NB4 (cell line): ENCODE results near the gene ETFRF1.

Experiments used
- DNase-seq: peaks from one replicate; pipeline ENCODE4 v3.0.0; 2010; ENCODE audit warnings: low read depth
- H3K4me3 ChIP-seq: one replicate; pipeline ENCODE4 v1.5.1; 2011; ENCODE audit warnings: mild to moderate bottlenecking, low read depth, low read length, moderate library complexity
- CTCF ChIP-seq: IDR thresholded peaks from one replicate; pipeline ENCODE4 v1.5.1; 2012; ENCODE audit warnings: low read depth, low read length
- MAX ChIP-seq: IDR thresholded peaks from 2 replicates; pipeline ENCODE4 v1.6.1; 2011; ENCODE audit warnings: low read depth, low read length
- MYC ChIP-seq: IDR thresholded peaks from 2 replicates; pipeline ENCODE4 v1.6.1; 2011; ENCODE audit warnings: low read depth, low read length
- POLR2A ChIP-seq: IDR thresholded peaks from 2 replicates; pipeline ENCODE4 v1.6.1; 2011; ENCODE audit warnings: mild to moderate bottlenecking; ENCODE audit not compliant: insufficient read length; ENCODE audit errors: extremely low read depth

Gene ETFRF1

GRCh38 chr12:25186788-25187402, 8.1 kb upstream of the ETFRF1 start:
- H3K4me3 ChIP-seq, result no peak overlapping the region
- DNase-seq, result no peak
- TF ChIP-seq MYC, result no peak
- TF ChIP-seq CTCF, result no peak
- no peak for TF ChIP-seq MAX
- no peak for TF ChIP-seq POLR2A

DNA sequence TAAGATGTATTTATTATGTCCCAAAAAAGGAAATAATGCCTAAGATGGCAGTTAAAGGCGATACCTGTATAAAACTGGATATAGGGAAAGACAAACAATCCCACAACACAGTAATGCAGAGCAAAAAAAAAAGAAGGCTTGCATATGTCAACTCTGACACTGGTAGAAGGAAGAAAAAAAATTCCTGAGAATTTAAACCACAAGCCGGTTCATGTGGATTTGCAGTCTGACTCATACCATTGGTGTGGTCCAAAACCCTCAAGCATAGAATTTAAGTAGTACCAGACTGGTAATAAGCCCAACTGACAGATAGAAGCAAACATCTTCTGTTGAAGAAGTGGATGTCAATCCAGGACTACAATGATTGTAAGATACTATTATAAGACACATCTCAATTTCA, 7.3 kb upstream of the ETFRF1 start:
- DNase-seq, result no peak
- TF ChIP-seq CTCF (no peak), POLR2A (no peak), MAX (no peak), MYC (no peak)

DNA sequence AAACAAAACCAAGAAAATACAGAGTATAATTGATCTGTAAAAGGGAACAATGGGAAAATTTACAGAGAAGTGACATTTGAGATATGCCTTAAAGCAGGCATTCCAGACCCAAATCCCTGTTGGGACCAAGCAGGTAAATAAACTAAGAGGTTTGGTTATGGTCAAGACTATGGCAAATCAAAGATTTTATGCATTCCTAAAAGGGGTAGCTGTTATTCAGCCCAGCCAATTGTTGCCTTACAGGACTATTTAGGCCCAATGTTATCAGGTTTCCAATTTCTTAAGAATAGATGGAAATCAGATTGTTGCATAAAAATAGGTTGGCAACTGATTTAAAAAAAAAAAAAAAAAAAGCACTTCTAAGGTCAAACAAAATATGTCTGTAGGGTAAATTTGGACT, 5.4 kb upstream of the ETFRF1 start:
- TF ChIP-seq MAX, result no peak
- TF ChIP-seq CTCF, result no peak
- H3K4me3 ChIP-seq, result no peak overlapping the region
- DNase-seq, result no peak

More for the DNA sequence above, 7.3 kb upstream of the ETFRF1 start:
- H3K4me3 ChIP-seq, result no peak overlapping the region

GRCh38 chr12:25190793-25191192, 4.2 kb upstream of the ETFRF1 start:
- no peak overlapping the region for H3K4me3 ChIP-seq
- no peak for DNase-seq
- TF ChIP-seq MYC, result no peak

- H3K4me3 ChIP-seq, result peak overlapping the region; percentile 83
- no peak for DNase-seq
- TF ChIP-seq POLR2A, result no peak
- no peak for TF ChIP-seq MYC
- no peak for TF ChIP-seq CTCF
- no peak for TF ChIP-seq MAX
Observed at GRCh38 chr12:25194214-25194613, 823 bp upstream of the ETFRF1 start.

- H3K4me3 ChIP-seq, result peak overlapping the region; percentile 83
- no peak for DNase-seq
- no peak for TF ChIP-seq MAX
- TF ChIP-seq CTCF, result no peak
- TF ChIP-seq POLR2A, result no peak
- TF ChIP-seq MYC, result no peak
Observed at GRCh38 chr12:25194722-25195055, 348 bp upstream of the ETFRF1 start.
